H9 (cell line): Measurements from ENCODE around the gene COL4A1. TPM values are rescaled to one million over a fixed set of nuclear protein-coding genes. Genes with fewer than 3 reads are reported as not detected.

Experiments used
- DNase-seq: peaks from one replicate; pipeline ENCODE4 v3.0.0-alpha.2; 2017
- H2AFZ ChIP-seq: one replicate; pipeline ENCODE4 v1.6.1; 2013; ENCODE audit warnings: mild to moderate bottlenecking, low read length, control low read depth, moderate library complexity
- H2AK5ac ChIP-seq: 2 replicates; pipeline ENCODE4 v1.6.1; 2013; ENCODE audit warnings: low read length, control low read depth, mixed read lengths; ENCODE audit not compliant: insufficient read length
- H2BK120ac ChIP-seq: one replicate; pipeline ENCODE4 v1.6.1; 2013; ENCODE audit warnings: low read depth, mild to moderate bottlenecking, low read length, control low read depth, inconsistent platforms; ENCODE audit not compliant: poor library complexity, severe bottlenecking
- H2BK12ac ChIP-seq: 2 replicates; pipeline ENCODE4 v1.6.1; 2013; ENCODE audit warnings: low read length, control low read depth, mixed read lengths, low read depth; ENCODE audit not compliant: insufficient read length
- H2BK15ac ChIP-seq: 2 replicates; pipeline ENCODE4 v1.6.1; 2013; ENCODE audit warnings: low read depth, low read length, control low read depth
- H2BK20ac ChIP-seq: one replicate; pipeline ENCODE4 v1.6.1; 2013; ENCODE audit warnings: low read depth, mild to moderate bottlenecking, low read length, control low read depth, inconsistent platforms; ENCODE audit not compliant: poor library complexity, severe bottlenecking
- H2BK5ac ChIP-seq: 2 replicates; pipeline ENCODE4 v1.6.1; 2013; ENCODE audit warnings: low read length, control low read depth, mixed read lengths; ENCODE audit not compliant: insufficient read length
- H3K14ac ChIP-seq: 2 replicates; pipeline ENCODE4 v1.6.1; 2013; ENCODE audit warnings: low read length, control low read depth; ENCODE audit not compliant: insufficient read depth
- H3K18ac ChIP-seq: 2 replicates; pipeline ENCODE4 v1.6.1; 2013; ENCODE audit warnings: low read depth, mild to moderate bottlenecking, mixed read lengths, low read length, control low read depth; ENCODE audit not compliant: insufficient read length
- H3K23ac ChIP-seq: 2 replicates; pipeline ENCODE4 v1.6.1; 2013; ENCODE audit warnings: low read length, control low read depth, mixed read lengths, low read depth; ENCODE audit not compliant: insufficient read length
- H3K23me2 ChIP-seq: 2 replicates; pipeline ENCODE4 v1.6.1; 2013; ENCODE audit warnings: low read depth, mild to moderate bottlenecking, mixed read lengths, low read length, control low read depth; ENCODE audit not compliant: insufficient read length, poor library complexity, severe bottlenecking
- H3K27ac ChIP-seq: 2 replicates; pipeline ENCODE4 v1.5.1; 2013; ENCODE audit warnings: low read length, control low read depth, mixed read lengths, low read depth; ENCODE audit not compliant: insufficient read length
- H3K27me3 ChIP-seq: 2 replicates; pipeline ENCODE4 v1.6.1; 2013; ENCODE audit warnings: low read length, control low read depth, inconsistent platforms; ENCODE audit not compliant: insufficient read depth
- H3K4ac ChIP-seq: 2 replicates; pipeline ENCODE4 v1.6.1; 2013; ENCODE audit warnings: low read depth, mild to moderate bottlenecking, control low read depth, inconsistent platforms, low read length, moderate library complexity
- H3K4me1 ChIP-seq: 2 replicates; pipeline ENCODE4 v1.6.1; 2013; ENCODE audit warnings: low read length, control low read depth, inconsistent platforms; ENCODE audit not compliant: insufficient read depth
- H3K4me2 ChIP-seq: 2 replicates; pipeline ENCODE4 v1.6.1; 2013; ENCODE audit warnings: low read length, control low read depth, mixed read lengths; ENCODE audit not compliant: insufficient read length, insufficient read depth
- H3K56ac ChIP-seq: 2 replicates; pipeline ENCODE4 v1.6.1; 2013; ENCODE audit warnings: low read depth, mild to moderate bottlenecking, mixed read lengths, low read length, control low read depth; ENCODE audit not compliant: insufficient read length
- H3K79me1 ChIP-seq: 2 replicates; pipeline ENCODE4 v1.6.1; 2013; ENCODE audit warnings: low read depth, mild to moderate bottlenecking, moderate library complexity, low read length, control low read depth, inconsistent platforms; ENCODE audit not compliant: insufficient read depth, poor library complexity, severe bottlenecking
- H3K79me2 ChIP-seq: 2 replicates; pipeline ENCODE4 v1.6.1; 2013; ENCODE audit warnings: low read length, control low read depth, inconsistent platforms; ENCODE audit not compliant: insufficient read depth
- H3K9ac ChIP-seq: 2 replicates; pipeline ENCODE4 v1.6.1; 2013; ENCODE audit warnings: low read length, control low read depth, mixed read lengths; ENCODE audit not compliant: insufficient read length; ENCODE audit errors: extremely low read depth
- H3K9me3 ChIP-seq: one replicate; pipeline ENCODE4 v1.6.1; 2013; ENCODE audit warnings: low read depth, low read length, inconsistent platforms; ENCODE audit not compliant: control insufficient read depth
- H3T11ph ChIP-seq: one replicate; pipeline ENCODE4 v1.6.1; 2013; ENCODE audit warnings: mild to moderate bottlenecking, low read length, control low read depth, inconsistent platforms
- H4K20me1 ChIP-seq: one replicate; pipeline ENCODE4 v1.6.1; 2013; ENCODE audit not compliant: control insufficient read depth, insufficient read length, insufficient read depth
- H4K5ac ChIP-seq: 2 replicates; pipeline ENCODE4 v1.6.1; 2013; ENCODE audit warnings: low read depth, mild to moderate bottlenecking, mixed read lengths, low read length, control low read depth; ENCODE audit not compliant: insufficient read length
- H4K8ac ChIP-seq: replicated peaks from 2 replicates; pipeline ENCODE4 v1.6.1; 2013; ENCODE audit warnings: low read length, control low read depth, mixed read lengths, low read depth; ENCODE audit not compliant: insufficient read length
- H4K91ac ChIP-seq: 2 replicates; pipeline ENCODE4 v1.6.1; 2013; ENCODE audit warnings: low read depth, mild to moderate bottlenecking, moderate library complexity, mixed read lengths, low read length, control low read depth; ENCODE audit not compliant: insufficient read length
- H3K27ac Mint-ChIP-seq, 3 experiments: 2 replicates in 2 of 3; 3 replicates in 1 of 3; pipeline ENCODE4 v1.8.0; 2020 to 2021; ENCODE audit warnings: mixed read lengths in 3 of 3, mild to moderate bottlenecking in 1 of 3, moderate library complexity in 1 of 3
- H3K27me3 Mint-ChIP-seq: 2 replicates; pipeline ENCODE4 v1.8.0; 2021; ENCODE audit warnings: low read depth, mild to moderate bottlenecking, moderate library complexity, mixed read lengths
- H3K36me3 Mint-ChIP-seq, 3 experiments: 2 replicates in 2 of 3; 3 replicates in 1 of 3; pipeline ENCODE4 v1.8.0; 2020 to 2021; ENCODE audit warnings: low read depth in 3 of 3, mixed read lengths in 3 of 3; ENCODE audit not compliant: insufficient read depth in 1 of 3
- H3K4me1 Mint-ChIP-seq, 2 experiments: 2 replicates each; pipeline ENCODE4 v1.8.0; 2020; ENCODE audit warnings: mixed read lengths in 2 of 2
- H3K4me3 Mint-ChIP-seq, 2 experiments: 2 replicates in 1 of 2; 3 replicates in 1 of 2; pipeline ENCODE4 v1.8.0; 2020 to 2021; ENCODE audit warnings: mild to moderate bottlenecking in 2 of 2, mixed read lengths in 2 of 2, moderate library complexity in 1 of 2
- H3K9me3 Mint-ChIP-seq, 2 experiments: 2 replicates in 1 of 2; 3 replicates in 1 of 2; pipeline ENCODE4 v1.8.0; 2020; ENCODE audit warnings: mild to moderate bottlenecking in 2 of 2, mixed read lengths in 2 of 2, moderate library complexity in 1 of 2
- CTCF ChIP-seq: fragments of 200-600 bp; sonication (generic); conservative IDR thresholded peaks from 3 replicates; pipeline ENCODE4 v1.8.0; 2021; ENCODE audit warnings: antibody characterized with exemption, mild to moderate bottlenecking
- WGBS: extraction: QIAGEN DNeasy Blood & Tissue Kit; methylation state at CpG from one replicate; pipeline ENCODE4 v1.1.7; 2013; ENCODE audit warnings: missing lambda C conversion rate, low lambda C conversion rate, mixed read lengths; ENCODE audit not compliant: insufficient read length; ENCODE audit errors: extremely low coverage; 5-methylcytosine and 5-hydroxymethylcytosine counted together
- total RNA-seq: library from RNA; stranded (reverse); gene quantifications from 2 replicates; pipeline ENCODE4 v1.2.1, GENCODE V29; 2021

The COL4A1 gene
- total RNA-seq, 1 experiment from 2014 or later = 73.1 TPM

DNA sequence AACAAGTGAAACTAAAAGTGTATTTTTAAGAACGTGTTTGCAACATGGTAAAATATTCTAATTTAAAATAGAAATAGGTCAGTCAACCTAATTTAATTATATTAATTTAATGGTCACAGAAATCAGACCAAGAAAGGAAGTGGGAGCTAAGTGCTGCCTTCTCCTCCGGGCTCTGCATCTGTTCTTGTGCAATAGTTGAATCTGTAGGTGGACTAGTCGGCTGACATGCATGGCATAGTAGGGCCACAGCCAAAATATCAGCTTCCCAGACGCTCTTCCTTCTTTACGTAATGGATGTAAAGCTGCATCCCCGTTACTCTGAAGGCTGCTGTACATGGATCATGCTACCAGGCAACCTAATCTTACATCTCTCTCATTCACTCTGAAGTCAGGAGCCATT is 47.3 kb downstream of the COL4A1 start:
- Histone ChIP-seq H2BK5ac (no peak overlapping the region), H2BK15ac (no peak overlapping the region), H4K91ac (no peak overlapping the region), H3K9ac (no peak overlapping the region), H3K4me2 (no peak overlapping the region), H3K27ac (no peak overlapping the region), H4K20me1 (no peaks in the 10 kb centered on the region), H3K4ac (no peak overlapping the region), H3K9me3 (no peaks in the 10 kb centered on the region), H2AK5ac (no peak overlapping the region), H3K56ac (no peak overlapping the region), H3K23ac (no peak overlapping the region), H3T11ph (no peak overlapping the region), H4K5ac (no peak overlapping the region), H3K4me1 (peaks cover 2% of the 10 kb centered on the region; the same call in 1 of the 2 replicates), H3K79me1 (no peaks in the 10 kb centered on the region), H2AFZ (no peak overlapping the region), H2BK12ac (no peak overlapping the region), H3K27me3 (no peaks in the 10 kb centered on the region), H3K14ac (no peak overlapping the region), H3K79me2 (no peaks in the 10 kb centered on the region; the same call in 1 of the 2 replicates), H2BK20ac (no peak overlapping the region), H3K23me2 (no peaks in the 10 kb centered on the region), H4K8ac (no peak overlapping the region), H2BK120ac (no peak overlapping the region), H3K18ac (no peak overlapping the region)
- Mint-ChIP-seq H3K9me3 (no peaks in the 10 kb centered on the region), H3K4me3 (no peak overlapping the region), H3K4me1 (peaks cover 37% of the 10 kb centered on the region in 2 experiments), H3K27ac (no peak overlapping the region; a peak in 1 of 7 replicates), H3K27me3 (peaks cover 2% of the 10 kb centered on the region; the same call in 1 of the 2 replicates), H3K36me3 (peaks cover 0 to 4% (median 3%) of the 10 kb centered on the region in 3 experiments; a peak in 2 of 7 replicates)
- WGBS = no CpG with 5 or more reads among the region's 6 CpGs
- TF ChIP-seq CTCF = no peak
- no peak for DNase-seq
